ENCODE data around the gene BACE1.

The BACE1 gene

GRCh38 chr11:117316197-117316961 is at the start of gene BACE1:
Gene BACE1 (minus strand): TSS chr11:117316256. CDS start chr11:117315795, 461 bp downstream.
- no peak within 1 kb of the TSS for H3K27ac ChIP-seq (ENCODE audit: low read length)
- H3K4me3 ChIP-seq (ENCODE audit: low read length): peak within 1 kb of the TSS; percentile 58; the same call in 1 of the 2 replicates
- H3K36me3 ChIP-seq (ENCODE audit: control insufficient read depth, insufficient read depth, low read length): no peaks in the 10 kb centered on the region
- WGBS (ENCODE audit: insufficient coverage, insufficient read length): 100% methylated on average over 2 of the region's 29 CpGs
- no peaks in the 10 kb centered on the region for H3K9me3 ChIP-seq (ENCODE audit: control insufficient read depth, insufficient read depth, low read length)
- H3K27me3 ChIP-seq (ENCODE audit: control insufficient read depth, insufficient read depth, low read length): no peaks in the 10 kb centered on the region
- DNase-seq (ENCODE audit: low read depth, low spot score): peak; percentile 74
- peaks cover 5% of the 10 kb centered on the region for H3K4me1 ChIP-seq (ENCODE audit: control insufficient read depth, insufficient read depth, low read length)

GRCh38 chr11:117361432-117361831 is 45.4 kb upstream of the BACE1 start:
- DNase-seq (ENCODE audit: low read depth, low spot score): no peak
- WGBS (ENCODE audit: insufficient coverage, insufficient read length): no CpG with 5 or more reads among the region's 8 CpGs
- H3K36me3 ChIP-seq (ENCODE audit: control insufficient read depth, insufficient read depth, low read length): peaks cover 3% of the 10 kb centered on the region; the same call in 1 of the 2 replicates

GRCh38 chr11:117356126-117356890 is 40.3 kb upstream of the BACE1 start:
- Histone ChIP-seq H3K4me1 (ENCODE audit: control insufficient read depth, insufficient read depth, low read length) (no peaks in the 10 kb centered on the region), H3K36me3 (ENCODE audit: control insufficient read depth, insufficient read depth, low read length) (no peaks in the 10 kb centered on the region), H3K27me3 (ENCODE audit: control insufficient read depth, insufficient read depth, low read length) (no peaks in the 10 kb centered on the region), H3K9me3 (ENCODE audit: control insufficient read depth, insufficient read depth, low read length) (no peaks in the 10 kb centered on the region), H3K4me3 (ENCODE audit: low read length) (no peak overlapping the region), H3K27ac (ENCODE audit: low read length) (no peak overlapping the region)
- no CpG with 5 or more reads among the region's 9 CpGs for WGBS (ENCODE audit: insufficient coverage, insufficient read length)
- no peak for DNase-seq (ENCODE audit: low read depth, low spot score)

More at GRCh38 chr11:117361432-117361831, 45.4 kb upstream of the BACE1 start:
- Histone ChIP-seq H3K9me3 (ENCODE audit: control insufficient read depth, insufficient read depth, low read length) (no peaks in the 10 kb centered on the region), H3K27ac (ENCODE audit: low read length) (no peak overlapping the region), H3K27me3 (ENCODE audit: control insufficient read depth, insufficient read depth, low read length) (no peaks in the 10 kb centered on the region), H3K4me3 (ENCODE audit: low read length) (no peak overlapping the region), H3K4me1 (ENCODE audit: control insufficient read depth, insufficient read depth, low read length) (no peaks in the 10 kb centered on the region)

- H3K27ac ChIP-seq (ENCODE audit: low read length): no peak overlapping the region
Measured at GRCh38 chr11:117354550-117354949, 38.5 kb upstream of the BACE1 start.

GRCh38 chr11:117345039-117345438 is 29.0 kb upstream of the BACE1 start:
- Histone ChIP-seq H3K27ac (ENCODE audit: low read length) (no peak overlapping the region), H3K9me3 (ENCODE audit: control insufficient read depth, insufficient read depth, low read length) (no peaks in the 10 kb centered on the region), H3K4me3 (ENCODE audit: low read length) (no peak overlapping the region), H3K27me3 (ENCODE audit: control insufficient read depth, insufficient read depth, low read length) (no peaks in the 10 kb centered on the region), H3K4me1 (ENCODE audit: control insufficient read depth, insufficient read depth, low read length) (no peaks in the 10 kb centered on the region), H3K36me3 (ENCODE audit: control insufficient read depth, insufficient read depth, low read length) (peaks cover 4% of the 10 kb centered on the region)
- DNase-seq (ENCODE audit: low read depth, low spot score): no peak
- WGBS (ENCODE audit: insufficient coverage, insufficient read length): no CpG with 5 or more reads among the region's 2 CpGs

More at GRCh38 chr11:117354550-117354949, 38.5 kb upstream of the BACE1 start:
- Histone ChIP-seq H3K36me3 (ENCODE audit: control insufficient read depth, insufficient read depth, low read length) (no peaks in the 10 kb centered on the region), H3K9me3 (ENCODE audit: control insufficient read depth, insufficient read depth, low read length) (no peaks in the 10 kb centered on the region), H3K27me3 (ENCODE audit: control insufficient read depth, insufficient read depth, low read length) (no peaks in the 10 kb centered on the region), H3K4me1 (ENCODE audit: control insufficient read depth, insufficient read depth, low read length) (no peaks in the 10 kb centered on the region), H3K4me3 (ENCODE audit: low read length) (no peak overlapping the region)
- no CpG with 5 or more reads among the region's 4 CpGs for WGBS (ENCODE audit: insufficient coverage, insufficient read length)
- DNase-seq (ENCODE audit: low read depth, low spot score): no peak

- H3K36me3 ChIP-seq (ENCODE audit: control insufficient read depth, insufficient read depth, low read length): no peaks in the 10 kb centered on the region
- no peak overlapping the region for H3K27ac ChIP-seq (ENCODE audit: low read length)
- H3K4me3 ChIP-seq (ENCODE audit: low read length): no peak overlapping the region
- WGBS (ENCODE audit: insufficient coverage, insufficient read length): no CpG with 5 or more reads among the region's 4 CpGs
- no peaks in the 10 kb centered on the region for H3K4me1 ChIP-seq (ENCODE audit: control insufficient read depth, insufficient read depth, low read length)
- no peak for DNase-seq (ENCODE audit: low read depth, low spot score)
- H3K27me3 ChIP-seq (ENCODE audit: control insufficient read depth, insufficient read depth, low read length): no peaks in the 10 kb centered on the region
- H3K9me3 ChIP-seq (ENCODE audit: control insufficient read depth, insufficient read depth, low read length): no peaks in the 10 kb centered on the region
Measured at GRCh38 chr11:117337076-117337475, 21.0 kb upstream of the BACE1 start.

GRCh38 chr11:117335399-117335798 is 19.3 kb upstream of the BACE1 start:
- no CpG with 5 or more reads among the region's 5 CpGs for WGBS (ENCODE audit: insufficient coverage, insufficient read length)
- H3K9me3 ChIP-seq (ENCODE audit: control insufficient read depth, insufficient read depth, low read length): no peaks in the 10 kb centered on the region

GRCh38 chr11:117334896-117335295 is 18.8 kb upstream of the BACE1 start:
- Histone ChIP-seq H3K27me3 (ENCODE audit: control insufficient read depth, insufficient read depth, low read length) (no peaks in the 10 kb centered on the region), H3K4me3 (ENCODE audit: low read length) (no peak overlapping the region), H3K27ac (ENCODE audit: low read length) (no peak overlapping the region), H3K9me3 (ENCODE audit: control insufficient read depth, insufficient read depth, low read length) (no peaks in the 10 kb centered on the region), H3K4me1 (ENCODE audit: control insufficient read depth, insufficient read depth, low read length) (no peaks in the 10 kb centered on the region), H3K36me3 (ENCODE audit: control insufficient read depth, insufficient read depth, low read length) (no peaks in the 10 kb centered on the region)
- no peak for DNase-seq (ENCODE audit: low read depth, low spot score)
- no CpG with 5 or more reads among the region's 6 CpGs for WGBS (ENCODE audit: insufficient coverage, insufficient read length)

More at GRCh38 chr11:117335399-117335798, 19.3 kb upstream of the BACE1 start:
- H3K27me3 ChIP-seq (ENCODE audit: control insufficient read depth, insufficient read depth, low read length): no peaks in the 10 kb centered on the region
- no peaks in the 10 kb centered on the region for H3K4me1 ChIP-seq (ENCODE audit: control insufficient read depth, insufficient read depth, low read length)
- H3K27ac ChIP-seq (ENCODE audit: low read length): no peak overlapping the region
- no peaks in the 10 kb centered on the region for H3K36me3 ChIP-seq (ENCODE audit: control insufficient read depth, insufficient read depth, low read length)
- DNase-seq (ENCODE audit: low read depth, low spot score): no peak
- no peak overlapping the region for H3K4me3 ChIP-seq (ENCODE audit: low read length)

GRCh38 chr11:117333917-117334316 is 17.9 kb upstream of the BACE1 start:
- no peak for DNase-seq (ENCODE audit: low read depth, low spot score)
- no peak overlapping the region for H3K27ac ChIP-seq (ENCODE audit: low read length)
- WGBS (ENCODE audit: insufficient coverage, insufficient read length): no CpG with 5 or more reads among the region's 9 CpGs

GRCh38 chr11:117332843-117333242 is 16.8 kb upstream of the BACE1 start:
- H3K36me3 ChIP-seq (ENCODE audit: control insufficient read depth, insufficient read depth, low read length): no peaks in the 10 kb centered on the region
- H3K27ac ChIP-seq (ENCODE audit: low read length): no peak overlapping the region

More at GRCh38 chr11:117333917-117334316, 17.9 kb upstream of the BACE1 start:
- no peak overlapping the region for H3K4me3 ChIP-seq (ENCODE audit: low read length)
- H3K9me3 ChIP-seq (ENCODE audit: control insufficient read depth, insufficient read depth, low read length): no peaks in the 10 kb centered on the region
- no peaks in the 10 kb centered on the region for H3K4me1 ChIP-seq (ENCODE audit: control insufficient read depth, insufficient read depth, low read length)
- H3K36me3 ChIP-seq (ENCODE audit: control insufficient read depth, insufficient read depth, low read length): no peaks in the 10 kb centered on the region
- H3K27me3 ChIP-seq (ENCODE audit: control insufficient read depth, insufficient read depth, low read length): no peaks in the 10 kb centered on the region

More at GRCh38 chr11:117332843-117333242, 16.8 kb upstream of the BACE1 start:
- Histone ChIP-seq H3K27me3 (ENCODE audit: control insufficient read depth, insufficient read depth, low read length) (no peaks in the 10 kb centered on the region), H3K4me3 (ENCODE audit: low read length) (no peak overlapping the region), H3K9me3 (ENCODE audit: control insufficient read depth, insufficient read depth, low read length) (no peaks in the 10 kb centered on the region), H3K4me1 (ENCODE audit: control insufficient read depth, insufficient read depth, low read length) (no peaks in the 10 kb centered on the region)
- no peak for DNase-seq (ENCODE audit: low read depth, low spot score)
- no CpG with 5 or more reads among the region's 2 CpGs for WGBS (ENCODE audit: insufficient coverage, insufficient read length)
